BJ (cell line): ENCODE results near the gene NFKBIB. TPM values are rescaled to one million over a fixed set of nuclear protein-coding genes. Genes with fewer than 3 reads are reported as not detected.

Experiments used
- CTCF ChIA-PET: fragments of 350-600 bp; formaldehyde crosslinking; extraction: SDS; loops from one replicate; lab custom pipeline; 2021; ENCODE audit warnings: antibody characterized with exemption, inconsistent platforms; lab: Yijun Ruan, JAX
- POLR2A ChIA-PET: fragments of 300-600 bp; sonication (Branson Sonifier 250); formaldehyde crosslinking; extraction: SDS; loops from one replicate; lab custom pipeline; 2021; ENCODE audit warnings: antibody characterized with exemption; lab: Charles Lee
- DNase-seq: peaks from one replicate; pipeline ENCODE4 v3.0.0-alpha.2; 2011; ENCODE audit warnings: low read depth
- H3K27me3 ChIP-seq: 2 replicates; pipeline ENCODE4 v1.6.0; 2011; ENCODE audit warnings: low read length; ENCODE audit not compliant: control insufficient read depth, insufficient read depth
- H3K36me3 ChIP-seq: 2 replicates; pipeline ENCODE4 v1.5.1; 2011; ENCODE audit warnings: low read length; ENCODE audit not compliant: control insufficient read depth, insufficient read depth
- H3K4me3 ChIP-seq: 2 replicates; pipeline ENCODE4 v1.5.1; 2011; ENCODE audit warnings: low read depth, mild to moderate bottlenecking, control low read depth, low read length
- CTCF ChIP-seq: IDR thresholded peaks from 2 replicates; pipeline ENCODE4 v1.5.1; 2011; ENCODE audit warnings: low read depth, mild to moderate bottlenecking, control low read depth, inconsistent platforms, low read length, moderate library complexity; ENCODE audit not compliant: insufficient read depth
- polyA plus RNA-seq: library from polyadenylated mRNA; depleted of rRNA; stranded (reverse); fragments of >200 nt; gene quantifications from 2 replicates; pipeline ENCODE4 v1.2.3, GENCODE V29; 2011

Gene NFKBIB
- polyA plus RNA-seq, 1 experiment = 20.6 TPM

- DNase-seq = no peak
Measured at GRCh38 chr19:38904581-38905539, 5.1 kb downstream of the NFKBIB start.

GRCh38 chr19:38905620-38906019, 5.9 kb downstream of the NFKBIB start:
- ChIA-PET POLR2A (no interaction called here), CTCF (interaction anchor here (0.5 to 3.8 kb wide), 3 partner anchors 25 to 28 kb away, joined by 3 to 16 read pairs (median 4); partner anchors contain the start of genes MRPS12 and SARS2)
- no peaks in the 10 kb centered on the region for H3K27me3 ChIP-seq
- no peak for DNase-seq
- H3K4me3 ChIP-seq = no peak overlapping the region
- TF ChIP-seq CTCF = no peak
- H3K36me3 ChIP-seq = peaks cover 8% of the 10 kb centered on the region; the same call in 1 of the 2 replicates

More at GRCh38 chr19:38904581-38905539, 5.1 kb downstream of the NFKBIB start:
- ChIA-PET POLR2A (no interaction called here), CTCF (interaction anchor here (1.1 to 3.8 kb wide), 2 partner anchors 26 to 28 kb away, joined by 3 to 16 read pairs; partner anchors contain the start of genes MRPS12 and SARS2)
- no peak for TF ChIP-seq CTCF
- H3K27me3 ChIP-seq = no peaks in the 10 kb centered on the region
- H3K4me3 ChIP-seq = no peak overlapping the region
- H3K36me3 ChIP-seq = peaks cover 8% of the 10 kb centered on the region; the same call in 1 of the 2 replicates

GRCh38 chr19:38907227-38907626, 7.5 kb downstream of the NFKBIB start:
- POLR2A ChIA-PET = no interaction called here
- TF ChIP-seq CTCF = no peak

GRCh38 chr19:38907670-38908069, 7.9 kb downstream of the NFKBIB start:
- CTCF ChIA-PET = interaction anchor here (0.5 to 3.8 kb wide), 3 partner anchors 20 to 273 kb away, joined by 3 to 16 read pairs (median 3); partner anchors contain the start of genes MRPS12 and SARS2
- peaks cover 8% of the 10 kb centered on the region; the same call in 1 of the 2 replicates for H3K36me3 ChIP-seq
- POLR2A ChIA-PET = no interaction called here
- H3K27me3 ChIP-seq = no peaks in the 10 kb centered on the region; the same call in 1 of the 2 replicates
- TF ChIP-seq CTCF = no peak
- DNase-seq = no peak
- H3K4me3 ChIP-seq = no peak overlapping the region

More at GRCh38 chr19:38907227-38907626, 7.5 kb downstream of the NFKBIB start:
- CTCF ChIA-PET = interaction anchor here (3.8 kb wide), 1 partner anchor 23 kb away, joined by 16 read pairs; the partner anchor contains the start of genes MRPS12 and SARS2
- H3K27me3 ChIP-seq = no peaks in the 10 kb centered on the region; the same call in 1 of the 2 replicates
- no peak overlapping the region for H3K4me3 ChIP-seq
- peaks cover 8% of the 10 kb centered on the region; the same call in 1 of the 2 replicates for H3K36me3 ChIP-seq
- no peak for DNase-seq

- Histone ChIP-seq H3K36me3 (peaks cover 8% of the 10 kb centered on the region; the same call in 1 of the 2 replicates), H3K27me3 (no peaks in the 10 kb centered on the region; the same call in 1 of the 2 replicates), H3K4me3 (no peak overlapping the region)
- TF ChIP-seq CTCF = no peak
- ChIA-PET CTCF (interaction anchor here (1.5 kb wide), 1 partner anchor 21 kb away, joined by 4 read pairs; the partner anchor contains the start of genes MRPS12 and SARS2), POLR2A (no interaction called here)
- no peak for DNase-seq
Measured at GRCh38 chr19:38908911-38909310, 9.1 kb downstream of the NFKBIB start.
